ENCODE data around the gene BTNL2.
"Not testable (repeated sequence)": the region's sequence is repeated elsewhere in the genome, so short reads cannot be mapped to it uniquely, and the experiment has no call there.

The BTNL2 gene, protein sequence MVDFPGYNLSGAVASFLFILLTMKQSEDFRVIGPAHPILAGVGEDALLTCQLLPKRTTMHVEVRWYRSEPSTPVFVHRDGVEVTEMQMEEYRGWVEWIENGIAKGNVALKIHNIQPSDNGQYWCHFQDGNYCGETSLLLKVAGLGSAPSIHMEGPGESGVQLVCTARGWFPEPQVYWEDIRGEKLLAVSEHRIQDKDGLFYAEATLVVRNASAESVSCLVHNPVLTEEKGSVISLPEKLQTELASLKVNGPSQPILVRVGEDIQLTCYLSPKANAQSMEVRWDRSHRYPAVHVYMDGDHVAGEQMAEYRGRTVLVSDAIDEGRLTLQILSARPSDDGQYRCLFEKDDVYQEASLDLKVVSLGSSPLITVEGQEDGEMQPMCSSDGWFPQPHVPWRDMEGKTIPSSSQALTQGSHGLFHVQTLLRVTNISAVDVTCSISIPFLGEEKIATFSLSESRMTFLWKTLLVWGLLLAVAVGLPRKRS

GRCh38 chr6:32406857-32407256 is at the start of gene BTNL2:
Gene BTNL2 (minus strand): TSS chr6:32407181. CDS start chr6:32407123, 58 bp downstream.
- H3K4me1 Mint-ChIP-seq, result no peaks in the 10 kb centered on the region
- H3K4me3 Mint-ChIP-seq, result no peak within 1 kb of the TSS
- H3K36me3 Mint-ChIP-seq, result no peaks in the 10 kb centered on the region
- H3K27ac Mint-ChIP-seq, result no peak within 1 kb of the TSS
- no peaks in the 10 kb centered on the region for H3K9me3 Mint-ChIP-seq
- H3K27me3 Mint-ChIP-seq, result peaks cover 14% of the 10 kb centered on the region

DNA sequence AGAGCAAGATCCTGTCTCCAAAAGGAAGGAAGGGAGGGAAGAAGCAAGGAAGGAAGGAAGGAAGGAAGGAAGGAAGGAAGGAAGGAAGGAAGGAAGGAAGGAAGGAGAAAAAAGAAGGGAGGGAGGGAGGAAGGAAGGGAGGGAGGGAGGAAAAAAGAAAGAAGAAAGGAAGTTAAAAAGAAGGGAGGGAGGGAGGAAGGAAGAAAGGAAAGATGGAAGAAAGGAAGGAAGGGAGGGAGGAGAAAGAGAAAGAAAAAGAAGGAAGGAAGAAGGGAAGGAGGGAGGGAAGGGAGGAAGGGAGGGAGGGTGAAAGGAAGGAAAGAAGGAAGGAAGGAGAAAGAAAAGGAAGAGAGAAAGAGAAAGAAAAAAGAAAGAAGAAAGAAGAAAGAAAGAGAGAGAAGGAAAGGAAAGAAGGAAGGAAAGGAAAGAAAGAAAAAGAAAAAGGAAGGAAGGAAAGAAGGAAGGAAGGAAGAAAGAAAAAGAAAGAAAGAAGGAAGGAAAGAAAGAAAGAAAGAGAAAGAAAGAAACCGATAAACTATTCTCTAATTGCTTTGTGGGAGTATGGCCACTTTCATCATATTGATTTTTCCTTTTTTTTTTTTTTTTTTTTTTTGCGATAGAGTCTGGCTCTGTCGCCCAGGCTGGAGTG is 42.2 kb upstream of the BTNL2 start:
- Mint-ChIP-seq H3K9me3 (peaks cover 6% of the 10 kb centered on the region), H3K27me3 (peaks cover 30% of the 10 kb centered on the region), H3K27ac (no peak overlapping the region), H3K4me1 (no peaks in the 10 kb centered on the region), H3K4me3 (no peak overlapping the region), H3K36me3 (peaks cover 2% of the 10 kb centered on the region)

- peaks cover 6% of the 10 kb centered on the region for H3K9me3 Mint-ChIP-seq
- H3K4me3 Mint-ChIP-seq, result no peak overlapping the region
- H3K36me3 Mint-ChIP-seq, result peaks cover 2% of the 10 kb centered on the region
- H3K4me1 Mint-ChIP-seq, result no peaks in the 10 kb centered on the region
- H3K27ac Mint-ChIP-seq, result no peak overlapping the region
- peaks cover 36% of the 10 kb centered on the region for H3K27me3 Mint-ChIP-seq
These were observed 41.0 kb upstream of the BTNL2 start for GRCh38 chr6:32447932-32448331.

GRCh38 chr6:32445321-32445854 is 38.4 kb upstream of the BTNL2 start:
- Mint-ChIP-seq H3K36me3 (no peaks in the 10 kb centered on the region), H3K27me3 (peaks cover 25% of the 10 kb centered on the region), H3K27ac (no peak overlapping the region), H3K4me1 (no peaks in the 10 kb centered on the region), H3K4me3 (no peak overlapping the region), H3K9me3 (no peaks in the 10 kb centered on the region)

- Mint-ChIP-seq H3K9me3 (no peaks in the 10 kb centered on the region), H3K4me1 (peaks cover 6% of the 10 kb centered on the region), H3K4me3 (no peak overlapping the region), H3K27ac (no peak overlapping the region), H3K27me3 (peaks cover 26% of the 10 kb centered on the region), H3K36me3 (no peaks in the 10 kb centered on the region)
These were observed 37.5 kb upstream of the BTNL2 start for GRCh38 chr6:32444433-32444832.

GRCh38 chr6:32442977-32443552 is 36.1 kb upstream of the BTNL2 start:
- Mint-ChIP-seq H3K36me3 (no peaks in the 10 kb centered on the region), H3K4me3 (no peak overlapping the region), H3K9me3 (no peaks in the 10 kb centered on the region), H3K4me1 (peaks cover 7% of the 10 kb centered on the region), H3K27ac (no peak overlapping the region), H3K27me3 (peaks cover 23% of the 10 kb centered on the region)

DNA sequence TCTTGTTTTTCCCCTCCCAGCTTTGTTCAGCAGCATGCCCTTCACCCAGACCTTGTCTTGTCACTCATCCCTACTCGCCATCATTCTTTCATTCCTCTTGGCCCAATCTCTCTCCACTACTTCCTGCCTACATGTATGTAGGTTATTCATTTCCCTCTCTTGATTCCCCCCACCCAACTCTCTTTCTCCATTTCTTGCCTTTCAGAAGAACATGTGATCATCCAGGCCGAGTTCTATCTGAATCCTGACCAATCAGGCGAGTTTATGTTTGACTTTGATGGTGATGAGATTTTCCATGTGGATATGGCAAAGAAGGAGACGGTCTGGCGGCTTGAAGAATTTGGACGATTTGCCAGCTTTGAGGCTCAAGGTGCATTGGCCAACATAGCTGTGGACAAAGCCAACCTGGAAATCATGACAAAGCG is 35.3 kb upstream of the BTNL2 start:
- no peak overlapping the region for H3K27ac Mint-ChIP-seq
- H3K4me1 Mint-ChIP-seq, result peaks cover 7% of the 10 kb centered on the region
- H3K36me3 Mint-ChIP-seq, result no peaks in the 10 kb centered on the region
- H3K9me3 Mint-ChIP-seq, result no peaks in the 10 kb centered on the region
- peaks cover 23% of the 10 kb centered on the region for H3K27me3 Mint-ChIP-seq
- H3K4me3 Mint-ChIP-seq, result no peak overlapping the region

DNA sequence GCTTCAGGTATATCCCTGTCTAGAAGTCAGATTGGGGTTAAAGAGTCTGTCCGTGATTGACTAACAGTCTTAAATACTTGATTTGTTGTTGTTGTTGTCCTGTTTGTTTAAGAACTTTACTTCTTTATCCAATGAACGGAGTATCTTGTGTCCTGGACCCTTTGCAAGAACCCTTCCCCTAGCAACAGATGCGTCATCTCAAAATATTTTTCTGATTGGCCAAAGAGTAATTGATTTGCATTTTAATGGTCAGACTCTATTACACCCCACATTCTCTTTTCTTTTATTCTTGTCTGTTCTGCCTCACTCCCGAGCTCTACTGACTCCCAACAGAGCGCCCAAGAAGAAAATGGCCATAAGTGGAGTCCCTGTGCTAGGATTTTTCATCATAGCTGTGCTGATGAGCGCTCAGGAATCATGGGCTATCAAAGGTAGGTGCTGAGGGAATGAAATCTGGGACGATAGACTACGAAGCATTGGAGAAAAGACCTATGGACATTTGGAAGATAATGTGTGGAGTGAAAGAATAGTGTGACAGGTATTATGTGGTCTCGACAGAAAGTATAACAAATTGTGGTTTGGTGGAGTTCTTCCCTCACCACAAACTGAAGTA is 32.7 kb upstream of the BTNL2 start, which contains the start of gene HLA-DRA:
Gene HLA-DRA (plus strand): TSS at position 286 of the 613 bp plus-strand sequence. CDS start 64 bp downstream, at position 350.
- Mint-ChIP-seq H3K36me3 (no peaks in the 10 kb centered on the region), H3K4me3 (peak within 1 kb of the TSS; percentile 0), H3K9me3 (no peaks in the 10 kb centered on the region), H3K27me3 (peaks cover 21% of the 10 kb centered on the region), H3K4me1 (peaks cover 7% of the 10 kb centered on the region), H3K27ac (no peak within 1 kb of the TSS)

GRCh38 chr6:32439139-32439538 is 32.2 kb upstream of the BTNL2 start:
- no peak overlapping the region for H3K4me3 Mint-ChIP-seq
- peaks cover 21% of the 10 kb centered on the region for H3K27me3 Mint-ChIP-seq
- no peak overlapping the region for H3K27ac Mint-ChIP-seq
- peaks cover 7% of the 10 kb centered on the region for H3K4me1 Mint-ChIP-seq
- no peaks in the 10 kb centered on the region for H3K9me3 Mint-ChIP-seq
- no peaks in the 10 kb centered on the region for H3K36me3 Mint-ChIP-seq

- H3K4me3 Mint-ChIP-seq, result no peak overlapping the region
- H3K4me1 Mint-ChIP-seq, result peaks cover 7% of the 10 kb centered on the region
- H3K36me3 Mint-ChIP-seq, result no peaks in the 10 kb centered on the region
- no peaks in the 10 kb centered on the region for H3K9me3 Mint-ChIP-seq
- no peak overlapping the region for H3K27ac Mint-ChIP-seq
- peaks cover 15% of the 10 kb centered on the region for H3K27me3 Mint-ChIP-seq
These were observed 30.2 kb upstream of the BTNL2 start for GRCh38 chr6:32436995-32437836.

GRCh38 chr6:32436186-32436585 is 29.2 kb upstream of the BTNL2 start:
- Mint-ChIP-seq H3K27ac (no peak overlapping the region), H3K4me1 (peaks cover 7% of the 10 kb centered on the region), H3K36me3 (no peaks in the 10 kb centered on the region), H3K9me3 (no peaks in the 10 kb centered on the region), H3K4me3 (no peak overlapping the region), H3K27me3 (peaks cover 10% of the 10 kb centered on the region)

DNA sequence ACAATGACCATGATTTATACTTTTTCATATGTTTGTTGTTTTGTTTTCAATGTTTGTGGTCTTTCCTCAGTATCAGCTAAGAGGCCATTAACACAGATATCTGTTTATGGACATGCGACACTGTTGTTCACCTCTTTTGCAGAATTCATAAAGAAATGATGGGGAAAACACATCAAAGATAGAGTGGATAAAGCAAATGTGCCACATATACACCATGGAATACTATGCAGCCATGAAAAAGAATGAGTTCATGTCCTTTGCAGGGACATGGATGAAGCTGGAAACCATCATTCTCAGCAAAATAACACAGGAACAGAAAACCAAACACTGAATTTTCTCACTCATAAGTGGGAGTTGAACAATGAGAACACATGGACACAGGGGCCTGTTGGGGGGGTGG is 27.0 kb upstream of the BTNL2 start:
- H3K36me3 Mint-ChIP-seq, H3K4me1 Mint-ChIP-seq, H3K27ac Mint-ChIP-seq, H3K9me3 Mint-ChIP-seq, H3K27me3 Mint-ChIP-seq, H3K4me3 Mint-ChIP-seq: not testable (repeated sequence)

DNA sequence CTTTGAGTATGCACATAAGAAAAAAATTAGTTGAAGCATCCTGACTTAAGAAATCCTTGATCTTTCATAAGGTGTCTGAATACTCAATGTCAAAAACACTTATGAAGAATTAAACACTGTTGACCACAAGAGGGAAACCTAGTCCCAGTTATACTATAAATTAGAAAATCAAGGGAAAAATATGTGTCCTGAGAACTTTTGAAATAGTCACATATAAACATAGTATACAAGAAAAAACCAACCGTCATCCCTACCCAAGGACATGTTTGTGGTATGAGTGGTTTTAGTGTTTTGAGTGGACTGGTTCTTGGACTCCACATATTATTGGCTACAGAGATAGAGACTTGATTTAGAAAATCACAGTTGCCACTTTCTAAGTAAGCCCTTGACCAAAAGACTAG is 25.1 kb upstream of the BTNL2 start:
- no peaks in the 10 kb centered on the region for H3K4me1 Mint-ChIP-seq

GRCh38 chr6:32431142-32431541 is 24.2 kb upstream of the BTNL2 start:
- Mint-ChIP-seq H3K9me3 (no peaks in the 10 kb centered on the region), H3K27me3 (no peaks in the 10 kb centered on the region), H3K4me1 (no peaks in the 10 kb centered on the region), H3K4me3 (no peak overlapping the region), H3K36me3 (no peaks in the 10 kb centered on the region), H3K27ac (no peak overlapping the region)

More for the DNA sequence above, 25.1 kb upstream of the BTNL2 start:
- Mint-ChIP-seq H3K9me3 (no peaks in the 10 kb centered on the region), H3K36me3 (no peaks in the 10 kb centered on the region), H3K27ac (no peak overlapping the region), H3K27me3 (no peaks in the 10 kb centered on the region), H3K4me3 (no peak overlapping the region)

DNA sequence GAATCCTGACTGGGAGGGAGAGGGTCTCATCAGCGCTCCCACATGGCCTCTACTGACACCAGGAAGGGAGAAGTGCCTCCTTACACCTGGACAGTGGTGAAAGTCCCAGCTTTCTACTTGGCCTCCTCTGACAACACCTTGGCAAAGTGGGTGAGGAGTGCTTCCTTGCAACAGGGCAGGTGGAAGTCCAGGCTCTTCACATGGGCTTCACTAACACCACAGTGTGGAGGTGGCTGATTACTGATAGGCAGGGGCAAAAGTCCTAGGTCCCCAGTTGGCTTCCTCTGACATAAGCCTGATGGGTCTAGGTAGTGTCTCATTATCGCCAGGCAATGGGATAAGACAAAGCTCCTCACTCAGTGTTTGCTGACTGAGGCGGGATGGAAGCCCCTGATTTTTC is 23.2 kb upstream of the BTNL2 start:
- H3K4me3 Mint-ChIP-seq, result no peak overlapping the region
- H3K36me3 Mint-ChIP-seq, result no peaks in the 10 kb centered on the region
- no peaks in the 10 kb centered on the region for H3K27me3 Mint-ChIP-seq
- H3K4me1 Mint-ChIP-seq, result no peaks in the 10 kb centered on the region
- no peak overlapping the region for H3K27ac Mint-ChIP-seq
- H3K9me3 Mint-ChIP-seq, result no peaks in the 10 kb centered on the region

All from activated naive CD4-positive, alpha-beta T cell treated with anti-CD3 and anti-CD28 coated beads, Interleukin-2, amount 50 U/mL, for 24 hours (primary cell).